Spinal cord (tissue), 10 donors: ENCODE measurements around the gene ZBTB34. TPM values are rescaled to one million over a fixed set of nuclear protein-coding genes. Genes with fewer than 3 reads are reported as not detected.

Source experiments
- DNase-seq, 6 donors: peaks; one replicate each; pipeline versions ENCODE4 v3.0.0 to v3.0.0-alpha.2; 2013 to 2015; ENCODE audit warnings: low spot score in 6 of 6, low read depth in 4 of 6
- H3K27ac ChIP-seq: one replicate; pipeline ENCODE4 v1.5.1; 2013; ENCODE audit warnings: low read depth, low read length, control low read depth
- H3K27me3 ChIP-seq: one replicate; pipeline ENCODE4 v1.6.1; 2013; ENCODE audit warnings: low read length; ENCODE audit not compliant: control insufficient read depth, insufficient read depth
- H3K36me3 ChIP-seq: one replicate; pipeline ENCODE4 v1.6.1; 2013; ENCODE audit warnings: low read length; ENCODE audit not compliant: control insufficient read depth, insufficient read depth
- H3K4me1 ChIP-seq: one replicate; pipeline ENCODE4 v1.6.1; 2013; ENCODE audit warnings: low read length; ENCODE audit not compliant: control insufficient read depth, insufficient read depth
- H3K4me3 ChIP-seq: one replicate; pipeline ENCODE4 v1.5.1; 2013; ENCODE audit warnings: low read depth, low read length, control low read depth
- H3K9me3 ChIP-seq: one replicate; pipeline ENCODE4 v1.6.1; 2013; ENCODE audit warnings: low read length; ENCODE audit not compliant: control insufficient read depth, insufficient read depth
- WGBS: methylation state at CpG from one replicate; pipeline ENCODE4 v1.1.5; 2013; ENCODE audit warnings: missing lambda C conversion rate; ENCODE audit not compliant: insufficient coverage; 5-methylcytosine and 5-hydroxymethylcytosine counted together
- polyA plus RNA-seq, 2 donors: library from polyadenylated mRNA; unstranded; fragments of 120-200 nt; gene quantifications; one replicate each; pipeline ENCODE4 v1.2.1, GENCODE V29; 2013; ENCODE audit not compliant: insufficient read length in 2 of 2
- total RNA-seq, 2 donors: library from RNA; depleted of rRNA in 1 of 2; stranded (reverse); fragments of 120-200 nt in 1 of 2; fragments of >200 nt in 1 of 2; gene quantifications; one replicate each; pipeline versions ENCODE4 v1.2.3 to v1.2.4, GENCODE V29; 2013 to 2014
- donor health status: healthy.

The ZBTB34 gene
- total and polyA plus RNA-seq, 4 donors = 11.8 to 24.5 (median 14.9) TPM

DNA sequence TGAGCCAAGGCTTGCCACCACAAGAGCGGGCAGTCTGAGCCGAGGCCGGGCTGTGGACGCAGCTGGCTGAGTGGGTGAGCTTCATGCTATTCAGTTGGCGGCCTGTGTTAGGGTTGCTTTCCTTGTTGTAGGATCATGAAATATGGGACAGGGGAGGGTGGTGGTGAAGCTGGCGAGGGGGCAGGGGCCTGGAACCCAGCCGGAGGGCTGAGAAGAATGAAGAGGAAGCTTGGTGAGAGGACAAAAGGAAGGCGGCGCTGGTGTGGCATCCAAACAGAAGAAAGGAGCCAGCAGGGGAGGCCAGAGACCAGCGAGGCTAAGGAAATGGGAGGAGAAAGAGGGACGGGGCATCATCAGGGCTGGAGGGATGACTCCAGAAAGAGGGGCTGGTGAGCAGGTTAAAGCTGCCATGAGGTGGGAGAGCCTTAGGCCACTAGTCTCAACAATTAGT is 72.5 kb downstream of the ZBTB34 start:
- no peaks in the 10 kb centered on the region for H3K27me3 ChIP-seq
- 57% methylated on average over 11 of the region's 11 CpGs for WGBS
- peaks cover 7% of the 10 kb centered on the region for H3K36me3 ChIP-seq
- H3K4me1 ChIP-seq = peaks cover 7% of the 10 kb centered on the region
- no peaks in the 10 kb centered on the region for H3K9me3 ChIP-seq
- H3K4me3 ChIP-seq = no peak overlapping the region
- no peak overlapping the region for H3K27ac ChIP-seq
- peak in 1 of 6 donors; percentile 34 for DNase-seq

DNA sequence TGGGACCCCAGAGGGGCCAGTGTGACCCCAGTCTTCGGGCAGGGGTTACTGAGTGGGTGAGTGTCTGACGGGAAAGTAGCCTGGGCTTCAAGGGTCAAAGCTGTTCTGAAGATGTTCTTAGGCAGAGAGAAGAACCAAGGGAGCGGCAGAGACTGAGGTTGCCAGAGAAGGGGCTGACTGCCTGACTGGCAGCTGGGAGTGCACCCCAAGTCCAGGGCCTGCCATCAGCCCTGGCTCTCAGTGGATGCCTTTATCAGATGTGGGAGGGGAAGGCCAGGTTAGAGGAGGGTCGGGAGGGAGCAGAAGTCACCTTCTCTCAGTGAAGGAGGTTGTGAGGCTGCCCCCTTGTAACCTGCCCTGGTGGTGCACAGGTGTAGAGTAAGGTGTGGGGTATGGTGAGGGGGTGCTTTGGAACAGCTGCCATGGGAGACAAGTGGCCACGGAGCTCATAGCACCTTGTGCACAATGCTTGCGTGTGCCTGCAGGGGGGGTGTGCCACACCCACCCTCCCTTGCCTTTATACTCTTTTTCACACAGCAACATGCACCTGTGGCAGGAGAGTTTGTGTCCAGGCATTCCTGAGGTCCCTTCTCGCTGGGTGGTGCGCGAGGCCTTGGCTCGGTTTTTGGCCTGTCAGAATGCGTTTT is 73.0 kb downstream of the ZBTB34 start:
- no peak overlapping the region for H3K4me3 ChIP-seq
- peaks cover 7% of the 10 kb centered on the region for H3K36me3 ChIP-seq
- no peaks in the 10 kb centered on the region for H3K27me3 ChIP-seq
- 84% methylated on average over 9 of the region's 11 CpGs for WGBS
- DNase-seq = no peak
- peaks cover 7% of the 10 kb centered on the region for H3K4me1 ChIP-seq
- H3K27ac ChIP-seq = no peak overlapping the region
- H3K9me3 ChIP-seq = no peaks in the 10 kb centered on the region

DNA sequence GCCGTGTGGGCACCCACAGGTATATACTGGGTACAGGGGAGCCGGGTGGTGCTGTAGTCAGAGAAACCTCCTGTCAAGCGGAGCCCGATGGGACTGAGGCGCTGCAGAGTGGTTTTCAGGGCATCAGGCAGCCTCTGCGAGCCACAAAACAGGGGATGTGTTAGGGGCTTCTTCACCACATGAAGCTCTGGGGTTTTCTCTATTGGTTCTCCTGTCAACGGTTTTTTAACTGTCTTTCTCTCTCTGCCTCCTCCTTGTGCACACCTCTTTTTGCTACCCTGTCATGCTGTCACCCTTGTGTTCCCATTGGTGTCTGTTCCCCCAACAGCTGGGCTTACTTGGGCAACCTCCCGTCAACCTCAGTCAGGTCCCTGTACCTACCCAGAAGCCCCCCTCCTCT is 74.0 kb downstream of the ZBTB34 start:
- peaks cover 7% of the 10 kb centered on the region for H3K4me1 ChIP-seq
- WGBS = 94% methylated on average over 8 of the region's 8 CpGs
- DNase-seq = no peak

More for the DNA sequence above, 74.0 kb downstream of the ZBTB34 start:
- no peaks in the 10 kb centered on the region for H3K27me3 ChIP-seq
- no peaks in the 10 kb centered on the region for H3K9me3 ChIP-seq
- no peak overlapping the region for H3K27ac ChIP-seq
- no peak overlapping the region for H3K4me3 ChIP-seq
- H3K36me3 ChIP-seq = peaks cover 7% of the 10 kb centered on the region

Other genes starting within 250 kb of the ZBTB34 start
- gene LMX1B, start 246.7 kb upstream of the ZBTB34 start, total RNA-seq = 1 to 10 TPM; 3.5 to 7.9 TPM
- gene LMX1B, start 246.7 kb upstream of the ZBTB34 start, polyA plus RNA-seq = 10 to 100 TPM; 27.5 to 34.0 TPM
- 10 to 100 TPM; 14.2 to 24.5 TPM for gene ZBTB43, start 55.6 kb upstream of the ZBTB34 start, total RNA-seq
- 10 to 100 TPM; 15.5 to 20.3 TPM for gene ZBTB43, start 55.6 kb upstream of the ZBTB34 start, polyA plus RNA-seq
- 10 to 100 TPM; 34.4 to 66.9 TPM for gene RALGPS1, start 54.1 kb downstream of the ZBTB34 start, total RNA-seq
- 10 to 100 TPM; 79.6 to 80.9 TPM for gene RALGPS1, start 54.1 kb downstream of the ZBTB34 start, polyA plus RNA-seq